HG03196 (cell line): Measurements from ENCODE around the gene PSMD8.
"Not testable (repeated sequence)": the region's sequence is repeated elsewhere in the genome, so short reads cannot be mapped to it uniquely, and the experiment has no call there.

Experiments used
- ATAC-seq: cut with Tn5 transposase; IDR thresholded peaks from one replicate; pipeline ENCODE4 v1.9.1; 2021; ENCODE audit not compliant: unreplicated experiment

Gene PSMD8

DNA sequence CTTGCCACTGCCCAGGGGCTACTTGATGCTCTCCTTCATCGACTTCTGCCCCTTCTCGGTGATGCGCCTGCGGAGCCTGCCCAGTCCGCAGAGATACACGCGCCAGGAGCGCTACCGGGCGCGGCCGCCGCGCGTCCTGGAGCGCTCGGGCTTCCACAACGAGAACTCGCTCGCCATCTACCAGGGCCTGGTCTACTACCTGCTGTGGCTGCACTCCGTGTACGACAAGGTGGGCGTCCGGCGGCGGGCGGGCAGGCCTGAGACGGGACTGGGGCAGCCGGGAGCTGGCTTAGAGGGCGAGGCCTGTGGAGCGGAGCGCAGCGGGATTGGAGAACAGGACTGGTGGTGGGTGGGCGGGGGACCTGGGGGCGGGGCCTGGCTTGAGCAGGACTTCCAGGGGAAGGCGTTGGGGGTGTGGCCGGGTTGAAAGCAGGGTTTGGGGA lies 12.7 kb upstream of the PSMD8 start:
- ATAC-seq, result no peak

DNA sequence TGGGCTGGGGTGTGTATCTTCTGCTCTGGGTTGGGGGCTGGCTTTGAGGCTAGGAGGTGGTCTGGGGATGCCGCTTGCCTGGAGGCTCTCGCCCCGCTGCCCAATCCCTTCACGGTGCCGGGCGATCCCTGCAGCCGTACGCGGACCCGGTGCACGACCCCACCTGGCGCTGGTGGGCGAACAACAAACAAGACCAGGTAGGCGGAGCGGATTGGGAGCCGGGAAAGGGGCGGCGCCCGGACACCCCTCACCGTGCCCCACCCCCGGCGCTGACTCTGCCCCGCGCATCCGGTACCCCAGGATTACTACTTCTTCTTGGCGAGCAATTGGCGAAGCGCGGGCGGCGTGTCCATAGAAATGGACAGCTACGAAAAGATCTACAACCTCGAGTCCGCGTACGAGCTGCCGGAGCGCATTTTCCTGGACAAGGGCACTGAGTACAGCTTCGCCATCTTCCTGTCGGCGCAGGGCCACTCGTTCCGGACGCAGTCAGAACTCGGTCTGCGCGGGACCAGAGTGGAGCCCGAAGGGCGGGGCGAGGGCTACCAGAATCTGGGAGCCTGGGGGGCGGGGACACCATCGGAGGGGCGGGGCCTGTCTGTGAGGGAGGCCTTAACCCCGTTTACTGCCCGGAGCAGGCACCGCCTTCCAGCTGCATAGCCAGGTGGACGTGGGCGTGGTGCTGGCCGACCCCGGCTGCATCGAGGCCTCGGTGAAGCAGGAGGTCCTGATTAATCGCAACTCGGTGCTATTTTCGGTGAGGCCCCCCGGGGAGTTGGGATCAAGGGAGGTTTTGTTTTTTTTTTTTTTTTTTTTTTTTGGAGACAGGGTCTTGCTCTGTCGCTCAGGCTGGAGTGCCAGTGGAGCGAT lies 12.1 kb upstream of the PSMD8 start:
- no peak for ATAC-seq

DNA sequence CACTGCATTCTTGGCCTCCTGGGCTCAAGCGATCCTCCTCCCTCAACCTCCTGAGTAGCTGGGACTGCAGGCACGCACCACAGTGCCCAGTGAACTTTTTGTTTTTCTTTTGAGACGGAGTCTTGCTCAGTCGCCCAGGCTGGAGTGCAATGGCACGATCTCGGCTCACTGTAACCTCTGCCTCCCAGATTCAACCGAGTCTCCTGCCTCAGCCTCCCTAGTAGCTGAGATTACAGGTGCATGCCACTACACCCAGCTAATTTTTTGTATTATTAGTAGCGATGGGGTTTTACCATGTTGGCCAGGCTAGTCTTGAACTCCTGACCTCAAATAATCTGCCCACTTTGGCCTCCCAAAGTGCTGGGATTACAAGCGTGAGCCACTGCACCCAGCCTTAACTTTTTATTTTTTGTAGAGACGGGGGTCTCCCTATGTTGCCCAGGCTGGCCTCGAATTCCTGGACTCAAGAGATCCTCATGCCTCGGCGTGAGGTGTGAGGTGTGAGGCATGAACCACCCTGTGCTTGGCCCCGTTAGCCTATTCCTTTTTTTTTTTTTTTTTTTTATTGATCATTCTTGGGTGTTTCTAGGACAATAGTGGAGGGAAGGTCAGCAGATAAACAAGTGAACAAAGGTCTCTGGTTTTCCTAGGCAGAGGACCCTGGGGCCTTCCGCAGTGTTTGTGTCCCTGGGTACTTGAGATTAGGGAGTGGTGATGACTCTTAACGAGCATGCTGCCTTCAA lies 11.3 kb upstream of the PSMD8 start:
- ATAC-seq, result not testable (repeated sequence)

DNA sequence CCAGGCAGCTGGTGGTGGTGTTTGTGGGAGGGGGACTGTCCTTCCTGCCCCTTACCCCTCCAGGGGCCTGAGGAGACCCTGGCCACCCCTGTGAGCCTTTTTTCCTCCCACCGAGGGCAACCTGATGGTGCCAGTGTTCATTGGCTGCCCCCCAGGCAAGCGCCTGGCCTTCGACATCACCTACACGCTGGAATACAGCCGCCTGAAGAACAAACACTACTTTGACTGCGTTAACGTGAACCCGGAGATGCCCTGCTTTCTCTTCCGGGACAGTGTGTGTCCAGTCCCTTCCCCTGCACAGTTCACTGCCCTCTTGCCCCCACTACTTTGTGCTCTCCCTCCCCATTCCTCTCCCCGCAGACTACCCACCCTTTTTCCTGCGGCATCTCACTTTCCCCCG lies 7.3 kb upstream of the PSMD8 start:
- no peak for ATAC-seq

DNA sequence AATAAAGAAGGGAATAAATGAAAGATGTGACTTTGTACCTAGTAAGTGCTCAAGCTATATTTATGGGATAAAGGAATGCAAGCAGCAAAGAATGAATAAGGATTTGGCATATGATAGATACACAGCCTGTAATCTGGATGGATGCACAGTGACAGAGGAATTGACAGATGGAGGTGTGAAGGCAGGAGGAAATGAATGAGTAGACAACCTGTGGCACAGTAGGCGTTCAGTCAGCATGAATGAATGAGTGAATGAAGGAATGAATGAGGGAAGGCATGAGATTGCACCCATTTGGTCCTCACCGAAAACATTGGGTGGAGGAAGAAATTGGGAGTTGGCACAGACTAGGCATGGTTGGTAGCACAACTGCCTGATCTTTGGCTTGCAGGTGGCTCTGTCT lies 4.8 kb upstream of the PSMD8 start:
- ATAC-seq, result no peak

DNA sequence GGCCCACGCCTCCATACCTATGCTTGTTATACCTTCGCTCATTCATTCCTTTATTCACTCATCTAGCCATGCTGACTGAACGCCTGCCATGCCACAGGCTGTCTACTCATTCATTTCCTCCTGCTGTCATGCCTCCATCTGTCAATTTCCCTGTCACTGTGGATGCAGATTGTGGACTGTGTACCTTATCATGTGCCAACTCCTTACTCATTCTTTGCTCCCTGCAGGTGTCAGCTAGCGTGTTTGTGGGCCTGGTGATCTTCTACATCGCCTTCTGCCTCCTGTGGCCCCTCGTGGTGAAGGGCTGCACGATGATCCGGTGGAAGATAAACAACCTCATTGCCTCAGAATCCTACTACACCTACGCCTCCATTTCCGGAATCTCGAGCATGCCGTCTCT lies 4.1 kb upstream of the PSMD8 start:
- no peak for ATAC-seq

DNA sequence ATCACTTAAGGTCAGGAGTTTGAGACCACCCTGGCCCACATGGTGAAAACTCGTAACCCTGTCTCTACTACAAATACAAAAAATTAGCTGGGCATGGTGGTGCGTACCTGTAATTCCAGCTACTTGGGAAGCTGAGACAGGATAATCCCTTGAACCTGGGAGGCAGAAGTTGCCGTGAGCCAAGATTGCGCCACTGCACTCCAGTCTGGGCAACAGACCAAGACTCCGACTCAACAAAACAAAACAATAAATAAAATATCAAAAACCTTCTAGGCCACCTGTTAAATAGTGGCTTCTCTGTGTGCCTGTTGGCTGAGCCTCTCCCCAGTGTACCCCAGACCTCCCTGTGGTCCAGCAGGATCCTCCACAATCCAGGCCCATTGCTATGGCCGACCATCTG lies 3.3 kb upstream of the PSMD8 start:
- no peak for ATAC-seq

DNA sequence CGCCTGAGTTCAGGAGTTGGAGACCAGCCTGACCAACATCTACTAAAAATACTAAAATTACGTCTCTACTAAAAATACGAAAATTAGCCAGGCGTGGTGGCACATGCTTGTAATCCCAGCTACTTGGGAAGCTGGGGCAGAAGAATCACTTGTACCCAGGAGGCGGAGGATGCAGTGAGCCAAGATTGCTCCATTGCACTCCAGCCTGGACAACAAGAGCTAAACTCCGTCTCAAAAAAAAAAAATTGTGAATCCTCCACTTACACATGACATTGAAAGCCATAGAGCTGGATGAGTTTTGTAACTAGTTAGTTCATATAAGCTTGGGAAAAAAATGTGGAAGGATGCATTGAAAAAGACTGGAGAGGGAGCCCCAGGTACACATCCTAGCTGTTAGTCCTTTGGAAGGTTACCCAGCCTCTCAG lies 452 bp upstream of the PSMD8 start:
- no peak for ATAC-seq

DNA sequence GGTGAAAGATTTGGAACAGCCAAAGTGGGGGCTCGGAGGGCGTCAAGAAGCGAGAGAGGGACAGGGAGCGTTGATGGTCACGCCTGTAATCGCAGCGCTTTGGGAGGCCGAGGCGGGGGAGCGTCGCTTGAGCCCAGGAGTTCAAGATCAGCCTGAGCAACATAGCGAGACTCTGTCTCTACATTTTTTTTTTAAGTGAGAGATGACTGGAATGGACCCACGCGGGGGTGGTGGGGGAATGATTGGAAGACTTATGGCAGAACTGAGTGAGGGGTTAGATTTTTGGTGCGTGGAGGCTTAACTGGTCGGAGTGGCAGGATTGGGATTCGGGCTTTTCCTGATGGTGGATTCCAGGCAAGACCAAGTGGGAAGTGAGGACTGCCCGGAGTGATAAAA lies 725 bp downstream of the PSMD8 start:
- no peak for ATAC-seq

DNA sequence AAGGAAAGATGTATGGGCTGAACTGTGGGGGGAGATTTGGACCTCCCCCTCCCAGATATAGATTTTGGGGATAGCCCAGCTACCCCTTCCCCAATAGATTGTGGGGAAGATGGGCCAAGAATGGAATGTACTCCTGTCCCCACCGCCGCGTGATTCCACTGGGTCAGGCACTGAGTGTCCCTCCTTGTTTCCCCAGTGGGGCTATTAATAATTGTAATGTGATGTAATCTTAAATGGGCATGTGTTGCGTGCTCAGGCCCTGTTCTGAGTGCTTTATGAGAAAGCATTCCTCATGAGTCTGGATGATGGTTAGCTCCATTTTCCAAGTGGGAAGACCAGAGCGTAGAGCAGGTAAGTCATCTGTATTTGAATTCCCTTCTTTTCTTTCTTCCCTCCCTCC lies 1.4 kb downstream of the PSMD8 start:
- ATAC-seq, result no peak

DNA sequence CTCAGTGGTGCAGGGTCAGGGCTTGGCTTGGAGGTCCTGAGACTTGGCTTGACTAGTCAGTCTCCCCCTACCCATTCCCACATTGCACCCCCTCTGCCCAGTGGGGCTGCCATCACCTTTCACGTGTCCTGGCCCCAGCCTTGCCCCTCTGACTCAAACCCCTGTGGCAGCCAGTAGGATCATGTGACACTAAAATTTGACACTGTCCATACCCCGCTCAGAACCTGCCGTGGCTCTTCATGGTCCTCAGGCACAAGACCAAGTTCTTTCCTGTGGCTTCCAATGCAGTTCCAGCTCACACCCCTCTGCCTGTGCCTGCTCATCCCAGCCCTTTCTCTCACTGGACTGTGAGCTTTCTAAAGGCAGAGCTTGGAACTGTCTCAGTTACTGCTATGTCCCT lies 2.2 kb downstream of the PSMD8 start:
- no peak for ATAC-seq

DNA sequence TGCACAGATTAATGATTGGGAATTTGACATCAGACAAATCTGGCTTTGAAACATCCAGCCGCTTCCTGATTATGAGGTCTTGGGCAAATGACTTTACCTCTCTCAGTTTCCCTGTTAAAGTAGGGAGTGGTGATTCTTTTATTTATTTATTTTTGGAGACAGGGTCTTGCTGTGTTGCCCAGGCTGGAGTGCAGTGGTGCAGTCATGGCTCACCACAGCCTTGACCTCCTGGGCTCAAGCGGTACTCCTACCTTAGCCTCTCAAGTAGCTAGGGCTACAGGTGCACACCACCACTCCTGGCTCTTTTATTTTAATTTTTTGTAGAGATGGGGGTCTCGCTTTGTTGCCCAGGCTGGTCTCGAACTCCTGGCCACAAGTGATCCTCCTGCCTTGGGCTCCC lies 2.7 kb downstream of the PSMD8 start:
- no peak for ATAC-seq

DNA sequence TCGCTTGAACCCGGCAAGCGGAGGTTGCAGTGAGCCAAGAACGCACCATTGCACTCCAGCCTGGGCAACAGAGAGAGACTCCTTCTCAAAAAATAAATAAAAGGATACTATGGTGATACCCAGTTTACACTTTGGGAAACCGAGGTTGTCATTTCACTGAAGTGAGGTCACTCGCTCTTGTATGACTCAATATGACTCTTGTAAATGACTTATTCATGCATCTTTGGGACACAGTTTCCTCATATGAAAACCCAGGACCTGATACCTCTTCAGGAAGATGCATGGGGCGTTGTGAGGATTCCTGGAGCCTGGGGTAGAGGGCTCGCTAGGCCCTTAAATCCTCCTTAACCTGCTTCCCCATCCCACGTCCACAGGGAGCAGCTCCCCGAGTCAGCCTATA lies 4.5 kb downstream of the PSMD8 start:
- ATAC-seq, result no peak

DNA sequence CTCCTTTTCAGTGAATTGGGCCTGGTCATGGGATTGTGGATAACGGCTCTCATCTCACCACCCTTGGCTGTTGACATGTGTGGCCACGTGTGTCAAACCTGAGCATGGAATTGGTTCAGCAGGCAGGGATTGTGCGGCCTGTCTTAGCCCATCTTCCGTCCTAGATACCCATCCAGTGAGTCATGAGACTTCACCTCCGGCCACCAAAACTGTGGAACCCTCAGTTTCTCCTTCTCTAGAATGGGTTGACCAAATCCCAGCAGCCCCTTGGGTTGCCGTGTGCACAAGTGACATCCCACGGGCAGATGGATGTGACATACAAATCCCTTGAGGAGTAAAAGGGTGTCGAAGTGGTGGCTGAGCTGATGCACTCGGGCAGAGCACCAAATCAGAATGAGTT lies 6.8 kb downstream of the PSMD8 start:
- ATAC-seq, result no peak

DNA sequence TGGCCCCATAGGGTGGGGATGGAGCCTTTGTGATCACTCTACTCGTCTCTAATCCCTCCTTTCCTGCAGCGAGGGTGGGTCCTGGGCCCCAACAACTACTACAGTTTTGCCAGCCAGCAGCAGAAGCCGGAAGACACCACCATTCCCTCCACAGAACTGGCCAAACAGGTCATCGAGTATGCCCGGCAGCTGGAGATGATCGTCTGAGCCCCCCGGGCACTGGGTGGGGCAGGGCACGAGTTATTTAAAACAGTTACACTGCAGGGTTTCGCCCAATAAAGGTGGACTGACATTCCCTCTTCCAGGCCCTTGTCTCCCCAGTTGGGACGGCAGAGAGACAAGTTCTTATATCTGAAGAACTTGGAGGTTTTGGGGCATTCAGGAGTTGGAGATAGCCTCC lies 8.8 kb downstream of the PSMD8 start:
- no peak for ATAC-seq

DNA sequence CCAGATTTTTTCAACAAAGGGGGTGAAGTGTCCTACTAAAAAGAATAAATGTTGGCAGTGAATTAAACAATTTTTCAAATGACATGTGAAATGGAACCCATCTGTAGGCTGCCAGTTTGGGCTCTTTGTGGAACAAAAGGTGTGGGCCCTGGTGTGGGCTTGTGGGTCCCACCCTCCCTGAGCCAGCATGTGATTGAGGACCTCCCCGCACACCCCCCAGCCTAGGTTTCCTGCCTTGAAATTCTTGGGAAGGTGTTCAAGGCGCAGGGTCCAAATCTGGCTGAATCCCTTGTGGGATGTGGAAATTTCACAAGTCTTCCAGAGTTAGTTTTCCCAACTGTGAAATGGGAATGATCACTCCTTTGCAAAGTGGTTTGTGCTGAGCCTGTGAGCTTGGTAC lies 9.4 kb downstream of the PSMD8 start:
- no peak for ATAC-seq

DNA sequence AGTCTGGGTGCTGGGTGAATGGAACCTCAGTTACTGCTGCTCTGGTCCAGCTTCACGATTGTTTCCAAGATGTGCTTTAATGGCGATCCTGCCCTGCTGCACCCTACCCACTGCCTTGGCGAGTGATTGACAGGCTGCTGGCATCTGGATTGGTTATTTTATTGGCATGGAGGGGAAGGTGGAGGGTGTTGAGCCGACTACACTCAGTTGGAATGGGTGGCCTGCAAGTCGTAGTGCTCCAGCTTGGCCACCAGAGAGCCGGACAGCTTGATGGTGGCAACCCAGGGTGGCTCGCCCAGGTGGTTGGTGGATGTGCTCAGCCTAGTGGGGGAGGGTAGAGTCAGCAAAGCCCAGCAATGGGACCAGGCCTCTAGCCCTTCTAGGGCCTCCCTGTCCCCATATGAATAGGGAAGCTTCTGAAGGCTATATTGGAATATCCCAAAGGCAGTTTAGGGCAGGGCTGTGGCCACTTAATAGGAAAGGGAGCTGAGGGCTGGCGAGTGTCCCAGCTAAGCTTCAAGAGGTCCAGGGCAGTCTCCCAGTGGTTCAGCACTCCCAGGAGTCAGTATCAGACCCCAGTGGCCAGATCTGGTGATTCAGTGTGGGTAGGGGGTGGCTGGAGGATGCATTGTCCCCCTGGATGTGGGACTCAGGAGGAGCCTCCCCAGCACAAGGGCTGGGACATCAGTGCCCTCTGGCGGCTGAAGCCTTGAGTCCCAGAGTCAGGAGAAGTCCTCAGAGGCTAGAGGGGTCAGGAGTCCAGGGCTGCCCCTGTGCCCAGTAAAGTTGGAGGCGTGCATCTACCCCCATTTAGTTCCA lies 10.0 kb downstream of the PSMD8 start:
- no peak for ATAC-seq

DNA sequence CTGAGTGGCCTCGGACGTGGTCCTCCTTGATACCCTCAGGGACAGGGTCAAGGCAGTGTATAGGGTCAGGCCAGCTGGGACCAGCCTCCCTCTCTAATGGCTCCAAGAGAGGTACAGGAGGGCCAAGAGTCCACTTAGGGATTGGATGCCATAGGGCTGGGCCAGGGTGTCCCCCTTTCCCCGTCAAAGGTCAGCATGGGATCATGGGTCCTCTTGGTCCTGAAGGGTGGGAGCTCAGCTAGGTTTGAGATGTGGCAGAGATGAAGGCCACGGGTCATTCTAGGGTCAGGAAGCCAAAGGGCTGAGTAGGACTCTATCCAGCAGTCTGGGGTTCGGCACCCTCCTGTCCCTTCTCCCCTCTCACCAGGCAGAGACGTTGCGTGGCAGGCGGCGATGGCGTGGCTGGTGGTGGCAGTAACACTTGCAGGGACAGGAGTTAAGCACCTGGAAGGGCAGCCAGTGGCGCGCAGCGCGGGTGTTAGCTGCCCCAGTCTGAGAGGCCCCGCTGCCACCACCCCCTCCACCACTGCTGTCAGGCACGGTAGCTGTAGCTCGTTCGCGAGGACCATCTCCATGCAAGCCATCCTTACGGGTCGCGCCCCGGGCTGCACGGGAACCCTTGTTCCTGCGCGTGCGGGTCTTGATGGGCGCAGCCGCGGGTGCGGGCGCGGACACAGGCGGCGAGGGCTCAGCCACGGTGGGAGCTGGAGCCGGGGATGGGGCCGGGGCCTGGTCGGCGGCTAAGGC lies 10.9 kb downstream of the PSMD8 start:
- ATAC-seq, result no peak

DNA sequence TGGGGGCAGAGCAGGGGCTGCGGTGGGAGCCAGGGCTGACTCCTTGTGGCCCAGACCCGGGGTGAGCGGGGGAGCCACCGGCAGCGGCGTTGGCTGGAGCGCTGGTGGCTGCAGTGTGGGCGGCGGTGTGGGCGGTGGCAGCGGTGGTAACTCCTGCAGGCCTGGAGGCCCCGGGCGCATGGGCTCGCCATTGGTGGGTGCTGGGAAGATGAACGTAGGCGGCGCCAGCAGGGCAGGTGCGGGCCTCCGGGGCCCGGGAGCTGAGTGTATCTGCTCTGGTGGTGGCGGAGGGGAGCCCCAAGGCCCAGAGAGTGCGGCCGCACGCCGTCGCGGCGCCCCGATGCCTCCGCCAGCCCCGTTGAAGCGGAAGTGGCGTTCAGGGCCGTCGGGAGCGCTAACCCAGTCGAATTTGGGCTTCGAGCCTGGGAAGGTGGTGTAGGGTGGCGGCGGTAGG lies 11.5 kb downstream of the PSMD8 start:
- no peak for ATAC-seq

DNA sequence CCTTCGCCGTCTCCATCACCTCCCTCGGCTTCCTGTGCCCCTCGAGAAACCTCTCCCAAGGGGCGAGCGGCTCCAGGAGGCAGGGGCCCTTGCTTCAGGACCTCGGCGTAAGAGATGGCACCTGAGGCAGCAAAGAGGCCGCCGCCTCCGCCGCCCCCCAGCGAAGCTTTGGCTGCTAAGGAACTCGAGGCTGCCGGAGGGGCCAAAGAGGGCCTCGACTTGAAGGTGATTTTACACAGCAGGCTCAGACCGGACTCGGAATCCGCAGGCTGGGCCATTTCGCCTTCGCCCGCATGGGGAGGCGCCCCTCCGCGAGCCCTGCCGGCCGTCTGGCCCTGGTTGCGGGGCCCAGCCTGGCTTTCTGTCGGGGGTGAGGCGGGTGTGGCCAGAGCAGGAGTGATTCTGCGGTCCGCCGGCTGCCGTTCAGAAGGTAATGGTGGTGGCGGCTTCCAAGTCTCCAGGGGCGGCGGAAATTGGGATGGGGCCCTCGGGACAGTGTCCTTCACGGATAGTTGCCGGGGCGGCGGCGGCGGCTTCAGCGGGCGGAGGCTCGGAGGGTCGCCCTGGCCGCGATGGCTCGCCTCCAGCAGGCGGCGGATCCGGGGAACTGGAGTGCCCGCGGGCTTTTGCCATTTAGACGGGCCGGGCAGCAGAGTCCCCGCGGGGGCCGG lies 12.1 kb downstream of the PSMD8 start:
- ATAC-seq, result no peak
